Transverse colon (tissue), 4 donors: ENCODE data around the gene IZUMO4. TPM values are rescaled to one million over a fixed set of nuclear protein-coding genes. Genes with fewer than 3 reads are reported as not detected.

Experiments
- DNase-seq: peaks from one replicate; pipeline ENCODE4 v3.0.0-alpha.2; 2019
- H3K27ac ChIP-seq, 4 donors: fragments of 200-600 bp; sonication (generic); 2 replicates each; pipeline ENCODE4 v1.5.1; 2016 to 2018; ENCODE audit warnings: inconsistent platforms in 4 of 4
- H3K27me3 ChIP-seq: fragments of 200-600 bp; sonication (generic); 2 replicates; pipeline ENCODE4 v1.5.1; 2017; ENCODE audit warnings: inconsistent platforms
- H3K36me3 ChIP-seq, 4 donors: fragments of 200-600 bp; sonication (generic); 2 replicates each; pipeline ENCODE4 v1.5.1; 2017 to 2019; ENCODE audit warnings: inconsistent platforms in 4 of 4
- H3K4me1 ChIP-seq, 4 donors: fragments of 200-600 bp; sonication (generic); 2 replicates each; pipeline ENCODE4 v1.5.1; 2017 to 2020; ENCODE audit warnings: inconsistent platforms in 4 of 4
- H3K4me3 ChIP-seq, 4 donors: fragments of 200-600 bp; sonication (generic); 1 replicate in 1 of 4; 2 replicates in 3 of 4; pipeline versions ENCODE4 v1.5.1 to v1.6.1; 2017 to 2019; ENCODE audit warnings: inconsistent platforms in 4 of 4
- H3K9me3 ChIP-seq, 2 donors: fragments of 200-600 bp; sonication (generic); 2 replicates each; pipeline ENCODE4 v1.5.1; 2017 to 2019; ENCODE audit warnings: inconsistent platforms in 2 of 2
- CTCF ChIP-seq, 5 experiments: fragments of 200-600 bp in 3 of 5; fragments of 450-650 bp in 2 of 5; sonication (generic) in 3 of 5; IDR thresholded peaks; 1 replicate in 2 of 5; 2 replicates in 3 of 5; pipeline ENCODE4 v1.5.1; 2016 to 2017; ENCODE audit warnings: antibody characterized with exemption in 5 of 5, inconsistent platforms in 3 of 5, mild to moderate bottlenecking in 2 of 5, moderate library complexity in 1 of 5
- EP300 ChIP-seq: sonication (generic); formaldehyde crosslinking; IDR thresholded peaks from one replicate; pipeline ENCODE4 v1.6.1; 2017; ENCODE audit warnings: antibody characterized with exemption, low read depth
- POLR2A ChIP-seq: fragments of 450-650 bp; IDR thresholded peaks from one replicate; pipeline ENCODE4 v1.6.1; 2016; ENCODE audit warnings: antibody characterized with exemption, mild to moderate bottlenecking, moderate library complexity
- POLR2AphosphoS5 ChIP-seq, 3 donors: sonication (generic); formaldehyde crosslinking; IDR thresholded peaks; one replicate each; pipeline ENCODE4 v1.6.1; 2016; ENCODE audit warnings: antibody characterized with exemption in 3 of 3
- WGBS, 2 donors: methylation state at CpG; one replicate each; pipeline ENCODE4 v1.1.5; 2018; ENCODE audit warnings: low coverage in 1 of 2; 5-methylcytosine and 5-hydroxymethylcytosine counted together
- in situ Hi-C, 4 donors: fragments of 200-750 bp; cut with MboI; loops; one replicate each; pipeline versions ENCODE4 v1.15.0 to v1.15.1; 2017; ENCODE audit warnings: low sequenced_read_pairs in 3 of 4, low pct_ligation_motif_present in 1 of 4, low pct_unique_long_range_greater_than_20kb in 1 of 4
- intact Hi-C: fragments of 100-400 bp; cut with DNase I; formaldehyde crosslinking; loops from one replicate; pipeline ENCODE4 v1.15.1; 2023; ENCODE audit warnings: low total_unique reads
- total RNA-seq, 4 donors: library from RNA; depleted of rRNA; stranded (reverse); fragments of >200 nt; gene quantifications; one replicate each; pipeline ENCODE4 v1.1.0, GENCODE V29; 2016

IZUMO4 gene
- total RNA-seq, 4 donors from 2014 or later: 2.3 to 5.4 TPM; not detected in 2

- 90% methylated on average over 15 of the region's 15 CpGs; no CpG with 5 or more reads in 1 of the 2 donors for WGBS, 2 donors
- H3K4me1 ChIP-seq: no peaks in the 10 kb centered on the region
- intact Hi-C loops: no loop called here
- no peaks in the 10 kb centered on the region for H3K9me3 ChIP-seq
- no peak overlapping the region for H3K4me3 ChIP-seq
- in situ Hi-C loops: no loop called here
- TF ChIP-seq CTCF (IDR thresholded peaks at IDR 0.05) (no peak), EP300 (no peak), POLR2AphosphoS5 (IDR thresholded peaks at IDR 0.05) (no peak), POLR2A (no peak)
- peaks cover 0 to 62% (median 27%) of the 10 kb centered on the region in 4 donors for H3K36me3 ChIP-seq
- DNase-seq: no peak
- no peak overlapping the region for H3K27ac ChIP-seq
- H3K27me3 ChIP-seq: no peaks in the 10 kb centered on the region
Measured at GRCh38 chr19:2122251-2122650, 25.5 kb downstream of the IZUMO4 start.

DNA sequence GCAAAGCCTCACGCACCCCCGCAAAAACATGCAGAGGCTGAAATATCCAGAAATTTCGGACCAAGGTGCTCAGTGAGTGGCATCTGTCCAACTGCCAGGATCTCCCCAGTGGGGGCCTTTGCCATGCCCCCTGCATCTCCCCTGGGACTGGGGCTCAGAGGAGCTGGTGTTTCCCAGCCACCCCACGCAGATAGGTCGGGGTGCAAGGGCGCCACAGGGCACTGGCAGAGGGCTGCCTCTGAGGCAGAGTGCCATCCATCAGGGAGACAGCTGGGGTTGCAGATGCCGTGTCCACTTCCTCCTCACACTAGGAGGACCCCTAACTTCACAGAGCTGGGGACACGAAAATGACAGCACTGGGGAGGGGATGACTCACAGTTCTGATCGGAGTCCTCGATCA is 26.3 kb downstream of the IZUMO4 start:
- H3K4me1 ChIP-seq: no peaks in the 10 kb centered on the region
- H3K36me3 ChIP-seq: peaks cover 0 to 64% (median 27%) of the 10 kb centered on the region in 4 donors
- H3K9me3 ChIP-seq: no peaks in the 10 kb centered on the region
- 91% methylated on average over 6 of the region's 10 CpGs; no CpG with 5 or more reads in 1 of the 2 donors for WGBS, 2 donors
- no peak overlapping the region for H3K4me3 ChIP-seq
- H3K27me3 ChIP-seq: no peaks in the 10 kb centered on the region
- in situ Hi-C loops (no loop called here), intact Hi-C loops (no loop called here)
- H3K27ac ChIP-seq: no peak overlapping the region
- no peak for TF ChIP-seq POLR2A
- DNase-seq: no peak

- no peaks in the 10 kb centered on the region for H3K4me1 ChIP-seq
- no peak overlapping the region for H3K4me3 ChIP-seq
- TF ChIP-seq POLR2AphosphoS5 (IDR thresholded peaks at IDR 0.05): no peak
- WGBS, 2 donors: 83% methylated on average over 21 of the region's 25 CpGs; no CpG with 5 or more reads in 1 of the 2 donors
- H3K27ac ChIP-seq: no peak overlapping the region
- H3K27me3 ChIP-seq: no peaks in the 10 kb centered on the region
- H3K9me3 ChIP-seq: no peaks in the 10 kb centered on the region
- DNase-seq: no peak
- H3K36me3 ChIP-seq: peaks cover 0 to 60% (median 23%) of the 10 kb centered on the region in 4 donors
- in situ Hi-C loops (no loop called here), intact Hi-C loops (no loop called here)
Measured at GRCh38 chr19:2123682-2124387, 27.1 kb downstream of the IZUMO4 start.

DNA sequence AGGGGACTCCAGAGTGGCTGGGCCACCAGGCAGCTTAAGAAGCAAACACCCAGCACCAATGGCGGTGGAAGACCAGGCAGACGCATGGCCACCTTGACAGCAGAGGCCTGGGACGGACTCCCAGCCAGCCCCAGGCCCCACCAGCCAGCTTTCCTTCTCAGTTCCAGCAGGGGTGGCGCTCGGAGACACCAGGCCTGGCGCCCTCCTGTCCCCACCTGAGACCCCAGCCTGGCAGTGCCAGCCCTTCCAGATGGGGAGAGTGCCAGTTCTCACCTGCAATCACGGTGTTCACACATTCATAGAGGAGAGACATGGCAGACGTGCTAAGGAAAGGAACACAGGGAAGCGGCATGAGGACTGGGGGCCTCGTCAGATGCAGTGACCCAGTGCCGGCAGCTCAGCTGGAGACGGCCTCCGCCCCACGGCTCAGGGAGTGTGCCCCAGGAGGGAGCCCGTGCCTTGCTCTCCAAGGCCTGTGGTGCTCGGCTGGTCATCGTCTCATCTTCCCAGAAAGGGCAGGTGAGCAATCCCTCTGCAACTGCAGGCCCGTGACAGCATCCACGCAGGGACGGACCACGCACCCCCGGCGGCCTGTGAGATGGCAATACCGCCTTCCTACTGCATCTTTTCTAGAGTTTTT is 30.3 kb downstream of the IZUMO4 start:
- intact Hi-C loops: no loop called here
- 95 to 100% methylated on average over 2 to 24 of the region's 24 CpGs for WGBS, 2 donors

More for the DNA sequence above, 30.3 kb downstream of the IZUMO4 start:
- no peaks in the 10 kb centered on the region for H3K4me1 ChIP-seq
- H3K9me3 ChIP-seq: no peaks in the 10 kb centered on the region
- H3K27me3 ChIP-seq: no peaks in the 10 kb centered on the region
- TF ChIP-seq POLR2A (no peak), EP300 (no peak), POLR2AphosphoS5 (IDR thresholded peaks at IDR 0.05) (no peak), CTCF (IDR thresholded peaks at IDR 0.05) (no peak)
- no peak overlapping the region for H3K27ac ChIP-seq
- no peak overlapping the region for H3K4me3 ChIP-seq
- in situ Hi-C loops: no loop called here
- peaks cover 0 to 53% (median 17%) of the 10 kb centered on the region in 4 donors for H3K36me3 ChIP-seq
- DNase-seq: no peak
